Glutamatergic neuron (in vitro differentiated cells): ENCODE data around the gene NAA11. TPM values are rescaled to one million over a fixed set of nuclear protein-coding genes. Genes with fewer than 3 reads are reported as not detected.

Source experiments
- DNase-seq: peaks from one replicate; pipeline ENCODE4 v3.0.0; 2022
- H3K27ac Mint-ChIP-seq: one replicate; pipeline ENCODE4 v1.8.0; 2020; ENCODE audit warnings: mild to moderate bottlenecking, mixed read lengths, inconsistent platforms; ENCODE audit not compliant: unreplicated experiment
- H3K27me3 Mint-ChIP-seq: one replicate; pipeline ENCODE4 v1.8.0; 2020; ENCODE audit warnings: mild to moderate bottlenecking, moderate library complexity, mixed read lengths, inconsistent platforms; ENCODE audit not compliant: unreplicated experiment
- H3K36me3 Mint-ChIP-seq: one replicate; pipeline ENCODE4 v1.8.0; 2020; ENCODE audit warnings: mild to moderate bottlenecking, mixed read lengths, inconsistent platforms; ENCODE audit not compliant: unreplicated experiment
- H3K4me1 Mint-ChIP-seq: one replicate; pipeline ENCODE4 v1.8.0; 2020; ENCODE audit warnings: mild to moderate bottlenecking, low read depth, mixed read lengths, inconsistent platforms; ENCODE audit not compliant: unreplicated experiment
- H3K4me3 Mint-ChIP-seq: one replicate; pipeline ENCODE4 v1.8.0; 2020; ENCODE audit warnings: mild to moderate bottlenecking, mixed read lengths, inconsistent platforms; ENCODE audit not compliant: unreplicated experiment
- H3K9me3 Mint-ChIP-seq: one replicate; pipeline ENCODE4 v1.8.0; 2020; ENCODE audit warnings: mild to moderate bottlenecking, moderate library complexity, mixed read lengths, inconsistent platforms; ENCODE audit not compliant: unreplicated experiment
- CTCF ChIP-seq: fragments of 200-600 bp; sonication (generic); IDR thresholded peaks from one replicate; pipeline ENCODE4 v1.5.0; 2021; ENCODE audit not compliant: partially characterized antibody, unreplicated experiment
- long read RNA-seq: library from polyadenylated mRNA; unstranded; transcript quantifications from one replicate; pipeline ENCODE4 v2.0.0, GENCODE V29; 2020; ENCODE audit not compliant: unreplicated experiment
- total RNA-seq: library from RNA; stranded (reverse); fragmentation: NEBNext Ultra II Directional; extraction: Animal tissue kit (Norgen Biotek cat#: 25700); gene quantifications from one replicate; pipeline ENCODE4 v1.2.1, GENCODE V29; 2021; ENCODE audit not compliant: unreplicated experiment

NAA11 gene
- not detected for total RNA-seq
- long read RNA-seq = 0 reads

- Mint-ChIP-seq H3K9me3 (peaks cover 2% of the 10 kb centered on the region), H3K36me3 (peaks cover 7% of the 10 kb centered on the region), H3K4me1 (no peaks in the 10 kb centered on the region), H3K27me3 (no peaks in the 10 kb centered on the region), H3K4me3 (no peak within 1 kb of the TSS), H3K27ac (no peak within 1 kb of the TSS)
- no peak for TF ChIP-seq CTCF
- DNase-seq = no peak
Measured at GRCh38 chr4:79325864-79326328, at the start of gene NAA11. NAA11 (minus strand) TSS chr4:79326061; CDS start chr4:79325877, 184 bp downstream.

- Mint-ChIP-seq H3K27ac (no peak overlapping the region), H3K4me3 (no peak overlapping the region), H3K36me3 (peaks cover 5% of the 10 kb centered on the region), H3K4me1 (peaks cover 10% of the 10 kb centered on the region), H3K9me3 (peaks cover 3% of the 10 kb centered on the region), H3K27me3 (peaks cover 3% of the 10 kb centered on the region)
- DNase-seq = no peak
- TF ChIP-seq CTCF = no peak
Measured at GRCh38 chr4:79370026-79370425, 44.2 kb upstream of the NAA11 start.

GRCh38 chr4:79367096-79367495, 41.2 kb upstream of the NAA11 start:
- Mint-ChIP-seq H3K4me1 (peaks cover 21% of the 10 kb centered on the region), H3K27me3 (peaks cover 5% of the 10 kb centered on the region), H3K36me3 (no peaks in the 10 kb centered on the region), H3K9me3 (peaks cover 4% of the 10 kb centered on the region), H3K27ac (no peak overlapping the region), H3K4me3 (no peak overlapping the region)
- no peak for TF ChIP-seq CTCF
- no peak for DNase-seq

GRCh38 chr4:79366422-79366821, 40.6 kb upstream of the NAA11 start:
- DNase-seq = no peak
- no peak overlapping the region for H3K4me3 Mint-ChIP-seq
- H3K9me3 Mint-ChIP-seq = peaks cover 4% of the 10 kb centered on the region
- H3K36me3 Mint-ChIP-seq = no peaks in the 10 kb centered on the region
- peaks cover 25% of the 10 kb centered on the region for H3K4me1 Mint-ChIP-seq
- TF ChIP-seq CTCF = no peak
- peaks cover 5% of the 10 kb centered on the region for H3K27me3 Mint-ChIP-seq
- H3K27ac Mint-ChIP-seq = no peak overlapping the region

GRCh38 chr4:79364061-79364460, 38.2 kb upstream of the NAA11 start:
- TF ChIP-seq CTCF = no peak
- Mint-ChIP-seq H3K4me3 (peak overlapping the region; percentile 11), H3K4me1 (peaks cover 28% of the 10 kb centered on the region), H3K36me3 (no peaks in the 10 kb centered on the region), H3K27me3 (peaks cover 2% of the 10 kb centered on the region), H3K27ac (peak overlapping the region; percentile 96), H3K9me3 (peaks cover 3% of the 10 kb centered on the region)
- peak; percentile 41 for DNase-seq
